Activated CD8-positive, alpha-beta memory T cell treated with anti-CD3 and anti-CD28 coated beads, Interleukin-2, amount 50 U/mL, for 1 hour (primary cell): Measurements from ENCODE around the gene KAZN.

Experiments used
- DNase-seq: peaks from one replicate; pipeline ENCODE4 v3.0.0-alpha.2; 2020; ENCODE audit errors: extremely low read depth

Gene KAZN

GRCh38 chr1:14884614-14885175, 286.2 kb downstream of the KAZN start:
- DNase-seq: no peak

- DNase-seq: no peak
Measured at GRCh38 chr1:14887044-14887566, 288.6 kb downstream of the KAZN start.

- no peak for DNase-seq
Measured at GRCh38 chr1:14887764-14888350, 289.4 kb downstream of the KAZN start.

- no peak for DNase-seq
Measured at GRCh38 chr1:14888374-14888773, 289.9 kb downstream of the KAZN start.

GRCh38 chr1:14889825-14890440, 291.4 kb downstream of the KAZN start:
- DNase-seq: no peak

- no peak for DNase-seq
Measured at GRCh38 chr1:14891991-14892390, 293.5 kb downstream of the KAZN start.

DNA sequence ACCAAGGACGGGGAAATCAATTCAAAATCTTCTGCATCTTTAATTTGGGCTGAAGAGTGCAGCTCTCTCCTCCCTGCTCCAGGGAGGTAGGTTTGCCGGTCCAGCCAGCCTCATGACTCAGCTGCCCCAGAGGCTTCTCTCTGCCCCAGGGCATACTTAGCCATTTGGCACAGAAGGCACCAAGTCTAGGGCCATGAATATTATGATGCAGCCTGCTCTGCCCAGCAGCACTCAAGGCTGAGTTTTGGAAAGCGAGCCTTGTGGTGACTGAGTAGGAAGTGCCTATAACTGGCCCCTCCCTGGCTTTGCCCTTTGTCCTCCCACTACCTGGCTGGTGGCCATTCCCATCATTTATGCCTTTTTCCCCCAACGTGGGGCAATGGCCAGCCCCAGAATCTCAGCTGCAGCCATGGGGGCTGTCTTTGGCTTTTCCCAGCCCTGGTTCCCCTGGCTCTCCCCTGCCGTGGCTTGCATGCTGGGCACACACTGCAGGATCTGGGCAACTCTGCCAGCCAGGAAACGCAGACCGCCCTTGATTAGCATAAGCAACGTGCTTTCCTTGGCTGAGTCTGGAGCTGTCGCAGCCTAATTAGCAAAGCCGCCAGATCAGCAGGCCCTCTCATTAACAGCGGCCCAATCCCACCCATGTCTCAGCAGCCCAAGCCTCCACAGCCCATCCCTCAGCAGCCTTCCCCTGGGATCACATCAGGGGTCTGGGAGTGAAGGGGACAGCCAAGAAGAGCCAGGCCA, 296.5 kb downstream of the KAZN start:
- DNase-seq: no peak

DNA sequence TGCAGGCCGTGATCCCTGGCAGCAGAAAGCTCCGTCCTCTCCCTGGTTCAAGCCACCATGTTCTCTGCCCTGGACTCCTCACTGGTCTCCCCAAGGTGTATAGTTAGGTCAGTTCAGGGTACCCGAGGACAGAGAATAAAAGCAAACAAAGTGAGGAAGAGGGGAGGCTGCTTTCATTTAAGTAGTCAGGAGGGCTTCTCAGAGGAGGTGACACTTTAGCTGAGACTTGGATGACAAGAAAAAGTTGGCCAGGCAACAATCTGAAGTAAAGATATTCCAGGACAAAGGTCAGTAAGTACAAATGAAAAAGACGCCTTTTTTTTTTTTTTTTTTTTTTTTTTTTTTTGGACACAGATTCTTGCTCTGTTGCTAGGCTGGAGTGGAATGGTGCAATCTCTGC, 297.2 kb downstream of the KAZN start:
- DNase-seq: no peak

DNA sequence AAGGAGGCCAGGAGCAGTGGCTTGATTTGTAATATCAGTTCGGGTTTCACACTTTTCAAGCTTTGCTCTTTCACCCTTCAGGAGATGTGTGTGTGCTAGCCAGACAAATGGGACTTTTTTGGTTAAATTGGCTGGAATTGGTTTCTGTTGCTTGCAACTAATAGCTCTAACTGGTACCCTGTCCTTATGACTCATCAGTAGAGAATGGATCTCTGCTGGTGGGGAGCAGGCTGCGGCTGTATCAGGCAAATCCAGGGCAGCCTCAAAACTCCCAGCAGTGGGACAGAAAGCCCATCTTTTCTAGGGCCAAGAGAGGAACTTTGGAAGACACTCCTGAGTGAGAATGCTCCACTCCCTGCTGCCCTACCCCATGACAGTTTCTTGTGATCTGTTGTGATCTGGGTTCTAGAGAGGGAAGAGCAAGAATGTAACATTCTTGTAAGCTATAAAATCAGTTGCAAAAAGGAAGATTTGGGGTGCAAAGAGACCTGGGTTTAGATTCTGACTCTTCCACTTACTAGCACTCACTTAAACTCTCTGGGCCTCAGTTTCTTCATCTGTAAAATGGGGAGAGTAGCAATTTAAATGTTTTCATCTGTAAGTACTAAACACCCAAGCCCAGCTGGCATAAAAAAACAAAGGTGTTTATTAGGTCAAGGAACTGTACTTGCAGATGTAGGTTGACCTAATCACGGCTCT, 298.0 kb downstream of the KAZN start:
- DNase-seq: no peak

- no peak for DNase-seq
Measured at GRCh38 chr1:14897080-14897449, 298.6 kb downstream of the KAZN start.

- no peak for DNase-seq
Measured at GRCh38 chr1:14897547-14897946, 299.1 kb downstream of the KAZN start.

DNA sequence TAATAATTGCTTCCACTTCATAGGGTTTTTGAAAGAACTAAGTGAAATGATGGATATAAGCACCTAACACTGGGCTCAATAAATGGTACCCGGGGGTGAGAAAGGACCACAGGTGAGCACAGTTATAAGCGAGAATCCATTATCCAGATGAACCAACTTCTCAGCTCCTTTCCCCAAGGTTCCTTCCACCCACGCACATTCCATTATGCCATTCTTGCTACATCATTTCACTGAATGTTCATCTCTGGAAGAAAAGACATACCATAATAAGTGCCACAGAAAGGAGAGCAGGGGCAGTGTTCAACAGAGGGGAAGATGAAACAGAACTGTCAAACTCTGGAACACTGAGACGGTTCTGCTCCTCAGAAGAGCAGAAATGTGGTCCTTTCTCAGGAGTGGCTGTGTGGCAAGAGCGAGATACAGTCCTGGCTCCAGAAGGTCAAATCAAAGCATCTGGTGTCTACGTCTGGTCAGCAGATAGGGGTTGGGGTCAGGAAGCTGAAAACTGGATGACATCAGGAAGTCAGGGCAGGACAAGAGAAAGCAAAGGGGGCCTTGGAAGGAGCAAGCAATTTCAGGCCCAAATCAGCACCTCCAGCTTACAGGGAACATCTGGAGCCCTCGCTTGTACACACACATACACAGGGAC, 299.6 kb downstream of the KAZN start:
- no peak for DNase-seq

GRCh38 chr1:14899686-14900085, 301.2 kb downstream of the KAZN start:
- DNase-seq: no peak

DNA sequence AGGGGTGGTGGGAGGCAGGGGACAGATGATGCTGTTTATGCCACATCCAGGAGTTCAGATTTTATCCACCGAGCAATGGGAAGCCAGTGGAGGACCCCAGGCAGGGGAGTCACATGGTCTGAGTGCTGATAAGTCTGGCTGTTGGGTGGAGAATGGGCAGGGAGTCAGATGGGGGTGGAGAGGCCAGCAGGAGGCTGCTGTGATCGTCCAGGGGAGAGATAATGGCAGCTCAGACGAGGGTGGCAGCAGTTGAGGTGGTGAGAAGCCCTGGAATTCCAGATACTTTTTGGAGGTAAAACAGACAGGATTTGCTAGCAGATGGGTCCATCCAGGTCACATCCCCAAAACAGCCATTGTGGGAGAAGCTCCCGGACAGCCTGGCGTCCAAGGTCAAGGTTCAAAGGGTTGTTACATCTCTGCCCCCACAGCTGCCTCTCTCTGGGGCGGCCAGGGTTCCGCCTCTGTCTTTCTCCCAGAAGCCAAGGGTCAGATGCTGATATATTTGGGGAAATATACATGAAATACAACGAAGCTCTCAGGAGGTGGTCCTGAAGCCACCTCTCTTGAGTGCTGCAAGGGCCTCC, 303.0 kb downstream of the KAZN start:
- no peak for DNase-seq

- no peak for DNase-seq
Measured at GRCh38 chr1:14903922-14904321, 305.4 kb downstream of the KAZN start.

- DNase-seq: no peak
Measured at GRCh38 chr1:14906665-14907064, 308.2 kb downstream of the KAZN start.

GRCh38 chr1:14907416-14907815, 308.9 kb downstream of the KAZN start:
- no peak for DNase-seq

GRCh38 chr1:14909273-14909672, 310.8 kb downstream of the KAZN start:
- DNase-seq: no peak

DNA sequence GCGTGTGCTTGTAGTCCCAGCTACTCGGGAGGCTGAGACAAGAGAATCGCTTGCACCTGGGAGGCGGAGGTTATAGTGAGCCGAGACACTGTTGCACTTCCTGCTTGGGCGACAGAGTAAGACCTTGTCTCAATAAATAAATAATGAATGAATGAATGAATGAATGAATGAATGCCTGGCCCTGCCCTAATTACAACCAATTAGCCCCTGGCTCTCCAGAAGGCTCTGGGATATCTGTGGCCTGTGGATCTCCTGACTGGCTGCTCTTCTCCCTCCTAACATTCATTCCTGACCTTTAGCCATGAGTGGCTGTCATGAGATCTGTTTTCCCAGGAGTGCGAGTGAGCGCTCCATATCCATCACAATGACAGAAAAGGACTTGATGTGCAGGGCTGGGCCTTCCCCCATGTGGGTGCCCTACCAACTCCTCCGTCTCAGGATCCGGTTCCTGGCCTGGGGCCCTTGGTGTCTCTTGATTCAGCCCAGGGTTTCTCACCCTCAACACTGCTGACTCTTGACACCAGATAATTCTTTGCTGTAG, 311.5 kb downstream of the KAZN start:
- no peak for DNase-seq

- no peak for DNase-seq
Measured at GRCh38 chr1:14910984-14911721, 312.7 kb downstream of the KAZN start.
